Liver (tissue), 3 donors: ENCODE results near the gene PCDHGB5.

ENCODE experiments used
- HNF4A ChIP-seq, 2 donors: conservative IDR thresholded peaks; 2 replicates each; pipeline ENCODE4 v1.6.1; 2016; ENCODE audit warnings: antibody characterized with exemption in 2 of 2, mild to moderate bottlenecking in 2 of 2
- TAF1 ChIP-seq: conservative IDR thresholded peaks from 2 replicates; pipeline ENCODE4 v1.6.1; 2016; ENCODE audit warnings: antibody characterized with exemption, mild to moderate bottlenecking
- TF ChIP-seq, protein P1 (sequence below): fragments of 150-350 bp; IDR thresholded peaks from 2 replicates; pipeline ENCODE4 v1.5.1; 2017; ENCODE audit warnings: improper control_type of control experiment, low read depth, low read length; ENCODE audit not compliant: missing input control
- TF ChIP-seq, protein P2 (sequence below): IDR thresholded peaks from 2 replicates; pipeline ENCODE4 v1.6.1; 2016; ENCODE audit warnings: antibody characterized with exemption
- donor health status: healthy.
- donor health status: healthy.

DNA sequence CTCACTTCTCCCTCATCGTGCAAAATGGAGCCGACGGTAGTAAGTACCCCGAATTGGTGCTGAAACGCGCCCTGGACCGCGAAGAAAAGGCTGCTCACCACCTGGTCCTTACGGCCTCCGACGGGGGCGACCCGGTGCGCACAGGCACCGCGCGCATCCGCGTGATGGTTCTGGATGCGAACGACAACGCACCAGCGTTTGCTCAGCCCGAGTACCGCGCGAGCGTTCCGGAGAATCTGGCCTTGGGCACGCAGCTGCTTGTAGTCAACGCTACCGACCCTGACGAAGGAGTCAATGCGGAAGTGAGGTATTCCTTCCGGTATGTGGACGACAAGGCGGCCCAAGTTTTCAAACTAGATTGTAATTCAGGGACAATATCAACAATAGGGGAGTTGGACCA, 33.5 kb downstream of the PCDHGB5 start:
- TF ChIP-seq, protein P1, sequence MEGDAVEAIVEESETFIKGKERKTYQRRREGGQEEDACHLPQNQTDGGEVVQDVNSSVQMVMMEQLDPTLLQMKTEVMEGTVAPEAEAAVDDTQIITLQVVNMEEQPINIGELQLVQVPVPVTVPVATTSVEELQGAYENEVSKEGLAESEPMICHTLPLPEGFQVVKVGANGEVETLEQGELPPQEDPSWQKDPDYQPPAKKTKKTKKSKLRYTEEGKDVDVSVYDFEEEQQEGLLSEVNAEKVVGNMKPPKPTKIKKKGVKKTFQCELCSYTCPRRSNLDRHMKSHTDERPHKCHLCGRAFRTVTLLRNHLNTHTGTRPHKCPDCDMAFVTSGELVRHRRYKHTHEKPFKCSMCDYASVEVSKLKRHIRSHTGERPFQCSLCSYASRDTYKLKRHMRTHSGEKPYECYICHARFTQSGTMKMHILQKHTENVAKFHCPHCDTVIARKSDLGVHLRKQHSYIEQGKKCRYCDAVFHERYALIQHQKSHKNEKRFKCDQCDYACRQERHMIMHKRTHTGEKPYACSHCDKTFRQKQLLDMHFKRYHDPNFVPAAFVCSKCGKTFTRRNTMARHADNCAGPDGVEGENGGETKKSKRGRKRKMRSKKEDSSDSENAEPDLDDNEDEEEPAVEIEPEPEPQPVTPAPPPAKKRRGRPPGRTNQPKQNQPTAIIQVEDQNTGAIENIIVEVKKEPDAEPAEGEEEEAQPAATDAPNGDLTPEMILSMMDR: no peak
- TF ChIP-seq HNF4A (conservative IDR thresholded peaks at IDR 0.05) (no peak), TAF1 (no peak)
- TF ChIP-seq, protein P2, sequence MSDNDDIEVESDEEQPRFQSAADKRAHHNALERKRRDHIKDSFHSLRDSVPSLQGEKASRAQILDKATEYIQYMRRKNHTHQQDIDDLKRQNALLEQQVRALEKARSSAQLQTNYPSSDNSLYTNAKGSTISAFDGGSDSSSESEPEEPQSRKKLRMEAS: no peak
